SK-N-SH (cell line): ENCODE data around the gene SHB.

Source experiments
- EP300 ChIP-seq, 2 experiments: IDR thresholded peaks; 2 replicates each; pipeline versions ENCODE4 v1.4.0 to v1.6.1; 2012; ENCODE audit warnings: borderline replicate concordance in 1 of 2, low read depth in 1 of 2, low read length in 1 of 2
- FOSL2 ChIP-seq: IDR thresholded peaks from 2 replicates; pipeline ENCODE4 v1.4.0; 2012; ENCODE audit warnings: low read depth, mild to moderate bottlenecking, moderate library complexity, borderline replicate concordance
- FOXJ3 ChIP-seq: sonication (generic); formaldehyde crosslinking; IDR thresholded peaks from 2 replicates; pipeline ENCODE4 v1.5.1; 2020; ENCODE audit warnings: mild to moderate bottlenecking, missing genetic modification reagents
- FOXM1 ChIP-seq: IDR thresholded peaks from 2 replicates; pipeline ENCODE4 v1.4.0; 2012; ENCODE audit warnings: low read depth, mild to moderate bottlenecking
- GABPA ChIP-seq: IDR thresholded peaks from 2 replicates; pipeline ENCODE4 v1.4.0; 2012; ENCODE audit warnings: low read depth, mild to moderate bottlenecking
- NRF1 ChIP-seq: IDR thresholded peaks from 2 replicates; pipeline ENCODE4 v1.6.1; 2012; ENCODE audit warnings: low read depth, mild to moderate bottlenecking, low read length
- POLR2AphosphoS5 ChIP-seq: IDR thresholded peaks from 2 replicates; pipeline ENCODE4 v1.6.1; 2012; ENCODE audit warnings: low read depth, low read length
- SIN3A ChIP-seq: IDR thresholded peaks from 2 replicates; pipeline ENCODE4 v1.6.1; 2012; ENCODE audit warnings: low read depth, mild to moderate bottlenecking, low read length, moderate library complexity, borderline replicate concordance
- SMC3 ChIP-seq: IDR thresholded peaks from 2 replicates; pipeline ENCODE4 v1.6.1; 2012; ENCODE audit warnings: low read depth, low read length, improper control_type of control experiment
- TEAD4 ChIP-seq: IDR thresholded peaks from 2 replicates; pipeline ENCODE4 v1.4.0; 2012; ENCODE audit warnings: mild to moderate bottlenecking, borderline replicate concordance; ENCODE audit not compliant: insufficient read depth
- YY1 ChIP-seq: IDR thresholded peaks from 2 replicates; pipeline ENCODE4 v1.4.0; 2012; ENCODE audit warnings: low read depth, mild to moderate bottlenecking
- TF ChIP-seq, protein P1 (sequence below): IDR thresholded peaks from 2 replicates; pipeline ENCODE4 v1.6.1; 2012; ENCODE audit warnings: mild to moderate bottlenecking, low read depth, low read length, moderate library complexity
- TF ChIP-seq, protein P2 (sequence below): fragments of 200-600 bp; sonication (generic); IDR thresholded peaks from 2 replicates; pipeline ENCODE4 v1.6.1; 2017; ENCODE audit warnings: antibody characterized with exemption, mild to moderate bottlenecking, moderate library complexity
- TF ChIP-seq, protein P3 (sequence below): IDR thresholded peaks from 2 replicates; pipeline ENCODE4 v1.4.0; 2012; ENCODE audit warnings: low read depth, borderline replicate concordance

DNA sequence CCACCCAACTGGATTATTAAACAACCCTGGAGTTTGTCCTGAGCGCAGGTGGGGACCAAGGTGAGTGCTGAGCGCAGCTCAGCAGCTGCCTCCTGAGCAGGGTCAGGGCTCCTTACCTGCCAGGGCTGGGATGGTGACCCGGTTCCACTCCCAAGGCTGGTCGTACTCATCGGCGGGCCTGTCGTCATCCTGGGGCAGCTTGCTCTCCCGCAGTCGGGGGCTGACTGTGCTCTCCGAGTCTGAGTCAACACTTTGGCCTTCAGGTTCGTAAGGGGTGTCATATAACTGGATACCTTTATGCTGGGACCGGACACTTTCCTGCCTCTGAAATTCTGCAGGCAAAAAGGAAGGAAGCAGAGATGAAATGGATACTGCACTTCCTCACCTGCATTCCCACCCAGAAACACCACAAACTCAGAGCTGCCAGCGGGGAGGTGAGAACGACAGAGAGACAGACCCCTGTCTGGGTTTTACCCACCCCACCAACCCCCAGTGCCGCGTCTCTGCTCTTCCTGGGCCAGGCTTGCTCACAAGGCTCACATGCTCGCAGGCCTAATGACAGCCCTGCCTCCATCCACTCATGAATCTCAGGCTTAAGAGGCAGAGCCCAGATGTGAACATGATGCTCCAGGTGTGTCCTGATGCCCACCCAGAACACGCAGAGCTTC lies 94.4 kb downstream of the SHB start:
- TF ChIP-seq, protein P1, sequence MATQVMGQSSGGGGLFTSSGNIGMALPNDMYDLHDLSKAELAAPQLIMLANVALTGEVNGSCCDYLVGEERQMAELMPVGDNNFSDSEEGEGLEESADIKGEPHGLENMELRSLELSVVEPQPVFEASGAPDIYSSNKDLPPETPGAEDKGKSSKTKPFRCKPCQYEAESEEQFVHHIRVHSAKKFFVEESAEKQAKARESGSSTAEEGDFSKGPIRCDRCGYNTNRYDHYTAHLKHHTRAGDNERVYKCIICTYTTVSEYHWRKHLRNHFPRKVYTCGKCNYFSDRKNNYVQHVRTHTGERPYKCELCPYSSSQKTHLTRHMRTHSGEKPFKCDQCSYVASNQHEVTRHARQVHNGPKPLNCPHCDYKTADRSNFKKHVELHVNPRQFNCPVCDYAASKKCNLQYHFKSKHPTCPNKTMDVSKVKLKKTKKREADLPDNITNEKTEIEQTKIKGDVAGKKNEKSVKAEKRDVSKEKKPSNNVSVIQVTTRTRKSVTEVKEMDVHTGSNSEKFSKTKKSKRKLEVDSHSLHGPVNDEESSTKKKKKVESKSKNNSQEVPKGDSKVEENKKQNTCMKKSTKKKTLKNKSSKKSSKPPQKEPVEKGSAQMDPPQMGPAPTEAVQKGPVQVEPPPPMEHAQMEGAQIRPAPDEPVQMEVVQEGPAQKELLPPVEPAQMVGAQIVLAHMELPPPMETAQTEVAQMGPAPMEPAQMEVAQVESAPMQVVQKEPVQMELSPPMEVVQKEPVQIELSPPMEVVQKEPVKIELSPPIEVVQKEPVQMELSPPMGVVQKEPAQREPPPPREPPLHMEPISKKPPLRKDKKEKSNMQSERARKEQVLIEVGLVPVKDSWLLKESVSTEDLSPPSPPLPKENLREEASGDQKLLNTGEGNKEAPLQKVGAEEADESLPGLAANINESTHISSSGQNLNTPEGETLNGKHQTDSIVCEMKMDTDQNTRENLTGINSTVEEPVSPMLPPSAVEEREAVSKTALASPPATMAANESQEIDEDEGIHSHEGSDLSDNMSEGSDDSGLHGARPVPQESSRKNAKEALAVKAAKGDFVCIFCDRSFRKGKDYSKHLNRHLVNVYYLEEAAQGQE: no peak
- TF ChIP-seq POLR2AphosphoS5 (no peak), TEAD4 (no peak), FOXM1 (no peak), EP300 (IDR thresholded peaks at IDR 0.05; ENCODE audit: borderline replicate concordance in 1 of 2, low read depth in 1 of 2, low read length in 1 of 2) (peak in 1 of 2 experiments; percentile 36; a peak in 1 of 4 replicates), YY1 (no peak), GABPA (no peak), SIN3A (no peak), SMC3 (no peak), FOXJ3 (CRISPR knock-in tag) (no peak), NRF1 (no peak), FOSL2 (0 out of 2 replicates have a peak, but pooled peaks have one; percentile 37)
- TF ChIP-seq, protein P2, sequence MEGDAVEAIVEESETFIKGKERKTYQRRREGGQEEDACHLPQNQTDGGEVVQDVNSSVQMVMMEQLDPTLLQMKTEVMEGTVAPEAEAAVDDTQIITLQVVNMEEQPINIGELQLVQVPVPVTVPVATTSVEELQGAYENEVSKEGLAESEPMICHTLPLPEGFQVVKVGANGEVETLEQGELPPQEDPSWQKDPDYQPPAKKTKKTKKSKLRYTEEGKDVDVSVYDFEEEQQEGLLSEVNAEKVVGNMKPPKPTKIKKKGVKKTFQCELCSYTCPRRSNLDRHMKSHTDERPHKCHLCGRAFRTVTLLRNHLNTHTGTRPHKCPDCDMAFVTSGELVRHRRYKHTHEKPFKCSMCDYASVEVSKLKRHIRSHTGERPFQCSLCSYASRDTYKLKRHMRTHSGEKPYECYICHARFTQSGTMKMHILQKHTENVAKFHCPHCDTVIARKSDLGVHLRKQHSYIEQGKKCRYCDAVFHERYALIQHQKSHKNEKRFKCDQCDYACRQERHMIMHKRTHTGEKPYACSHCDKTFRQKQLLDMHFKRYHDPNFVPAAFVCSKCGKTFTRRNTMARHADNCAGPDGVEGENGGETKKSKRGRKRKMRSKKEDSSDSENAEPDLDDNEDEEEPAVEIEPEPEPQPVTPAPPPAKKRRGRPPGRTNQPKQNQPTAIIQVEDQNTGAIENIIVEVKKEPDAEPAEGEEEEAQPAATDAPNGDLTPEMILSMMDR: no peak
- TF ChIP-seq, protein P3, sequence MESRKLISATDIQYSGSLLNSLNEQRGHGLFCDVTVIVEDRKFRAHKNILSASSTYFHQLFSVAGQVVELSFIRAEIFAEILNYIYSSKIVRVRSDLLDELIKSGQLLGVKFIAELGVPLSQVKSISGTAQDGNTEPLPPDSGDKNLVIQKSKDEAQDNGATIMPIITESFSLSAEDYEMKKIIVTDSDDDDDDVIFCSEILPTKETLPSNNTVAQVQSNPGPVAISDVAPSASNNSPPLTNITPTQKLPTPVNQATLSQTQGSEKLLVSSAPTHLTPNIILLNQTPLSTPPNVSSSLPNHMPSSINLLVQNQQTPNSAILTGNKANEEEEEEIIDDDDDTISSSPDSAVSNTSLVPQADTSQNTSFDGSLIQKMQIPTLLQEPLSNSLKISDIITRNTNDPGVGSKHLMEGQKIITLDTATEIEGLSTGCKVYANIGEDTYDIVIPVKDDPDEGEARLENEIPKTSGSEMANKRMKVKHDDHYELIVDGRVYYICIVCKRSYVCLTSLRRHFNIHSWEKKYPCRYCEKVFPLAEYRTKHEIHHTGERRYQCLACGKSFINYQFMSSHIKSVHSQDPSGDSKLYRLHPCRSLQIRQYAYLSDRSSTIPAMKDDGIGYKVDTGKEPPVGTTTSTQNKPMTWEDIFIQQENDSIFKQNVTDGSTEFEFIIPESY: no peak
